Stimulated activated naive CD8-positive, alpha-beta T cell treated with anti-CD3 and anti-CD28 coated beads, Interleukin-15, Interleukin-2, amounts not matched to agents 100 ng/mL and 50 ng/mL, for 24 hours (primary cell): Measurements from ENCODE around the gene NEUROD1.
"Not testable (repeated sequence)": the region's sequence is repeated elsewhere in the genome, so short reads cannot be mapped to it uniquely, and the experiment has no call there.

ENCODE experiments used
- H3K27ac Mint-ChIP-seq: one replicate; pipeline ENCODE4 v1.8.0; 2021; ENCODE audit warnings: mild to moderate bottlenecking, mixed read lengths
- H3K27me3 Mint-ChIP-seq: one replicate; pipeline ENCODE4 v1.8.0; 2021; ENCODE audit warnings: mixed read lengths
- H3K36me3 Mint-ChIP-seq: one replicate; pipeline ENCODE4 v1.8.0; 2021; ENCODE audit warnings: low read depth, mixed read lengths
- H3K4me1 Mint-ChIP-seq: one replicate; pipeline ENCODE4 v1.8.0; 2021; ENCODE audit warnings: low read depth, mixed read lengths
- H3K4me3 Mint-ChIP-seq: one replicate; pipeline ENCODE4 v1.8.0; 2021; ENCODE audit warnings: mild to moderate bottlenecking, mixed read lengths
- H3K9me3 Mint-ChIP-seq: one replicate; pipeline ENCODE4 v1.8.0; 2021; ENCODE audit warnings: mixed read lengths

The NEUROD1 gene

DNA sequence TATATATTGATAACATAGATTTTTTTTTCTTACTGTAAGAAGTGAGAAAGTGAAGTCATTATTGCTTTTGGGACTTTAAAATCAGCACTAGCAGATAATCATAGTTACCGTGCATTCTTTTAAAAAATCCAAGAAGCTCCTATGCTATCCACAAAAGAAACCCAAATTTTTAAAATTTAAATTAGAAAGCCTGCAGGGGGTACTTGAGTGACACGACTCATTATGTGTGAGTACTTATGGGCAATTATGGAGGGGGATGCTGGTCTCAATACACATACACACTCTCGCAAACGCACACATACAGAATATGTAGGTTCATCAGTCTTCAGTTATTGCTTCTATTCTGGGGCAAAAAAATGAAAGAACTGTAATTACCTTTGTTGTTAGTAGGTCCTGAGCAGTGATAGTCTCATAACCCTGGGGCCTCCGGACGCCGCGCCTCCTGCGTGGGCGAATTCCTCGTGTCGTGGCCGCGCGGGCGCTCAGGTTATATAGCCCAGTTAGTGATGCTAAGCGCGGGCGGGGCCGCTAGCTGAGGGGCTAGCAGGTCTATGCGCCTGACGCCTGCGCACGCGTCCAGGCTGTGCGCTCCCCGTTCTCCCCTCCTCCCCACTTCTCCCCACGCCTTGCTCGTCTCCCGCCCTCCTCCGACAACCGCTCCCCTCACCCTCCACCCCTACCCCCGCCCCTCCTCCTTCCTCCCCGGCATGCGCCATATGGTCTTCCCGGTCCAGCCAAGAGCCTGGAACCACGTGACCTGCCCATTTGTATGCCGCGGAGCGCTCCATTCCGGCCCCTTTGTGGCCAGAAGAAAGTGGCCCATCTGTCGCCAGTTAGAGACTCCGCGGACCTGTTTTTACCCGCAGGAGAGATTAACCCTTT lies at the start of gene NEUROD1:
Gene NEUROD1 (minus strand): TSS at position 463 of the 882 bp plus-strand sequence. CDS start 1,657 bp downstream, outside the sequence.
- Mint-ChIP-seq H3K27ac (no peak within 1 kb of the TSS), H3K27me3 (peaks cover 82% of the 10 kb centered on the region), H3K4me3 (peak within 1 kb of the TSS; percentile 74), H3K36me3 (peaks cover 8% of the 10 kb centered on the region), H3K9me3 (peaks cover 9% of the 10 kb centered on the region), H3K4me1 (peaks cover 57% of the 10 kb centered on the region)

- Mint-ChIP-seq H3K4me1 (no peaks in the 10 kb centered on the region), H3K27ac (no peak overlapping the region), H3K9me3 (no peaks in the 10 kb centered on the region), H3K36me3 (no peaks in the 10 kb centered on the region), H3K27me3 (peaks cover 32% of the 10 kb centered on the region), H3K4me3 (no peak overlapping the region)
These were observed 45.2 kb upstream of the NEUROD1 start for GRCh38 chr2:181725476-181725875.

- Mint-ChIP-seq H3K27me3 (peaks cover 32% of the 10 kb centered on the region), H3K36me3 (no peaks in the 10 kb centered on the region), H3K9me3 (no peaks in the 10 kb centered on the region), H3K4me1 (no peaks in the 10 kb centered on the region), H3K27ac (no peak overlapping the region), H3K4me3 (no peak overlapping the region)
These were observed 44.3 kb upstream of the NEUROD1 start for GRCh38 chr2:181724662-181725061.

DNA sequence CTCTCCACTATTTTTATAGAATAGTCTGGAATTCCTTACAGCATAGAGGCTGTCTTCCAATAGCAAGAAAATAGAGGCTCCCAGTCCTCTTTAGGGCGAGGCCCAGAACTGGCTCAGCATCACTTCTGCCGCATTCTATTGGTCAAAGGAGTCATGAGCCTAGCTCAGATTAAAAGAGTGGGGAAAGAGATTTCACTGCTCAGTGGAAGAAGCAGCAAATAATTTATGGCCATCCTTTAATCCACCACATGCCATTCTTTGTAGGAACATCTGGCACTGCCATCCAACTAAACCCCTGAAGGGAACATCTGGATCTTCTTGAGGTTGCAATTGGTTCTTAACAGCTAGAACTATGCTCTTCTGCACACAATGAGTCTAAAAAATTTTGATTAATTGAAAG lies 43.4 kb upstream of the NEUROD1 start:
- H3K9me3 Mint-ChIP-seq, result no peaks in the 10 kb centered on the region
- H3K27me3 Mint-ChIP-seq, result peaks cover 29% of the 10 kb centered on the region
- H3K36me3 Mint-ChIP-seq, result no peaks in the 10 kb centered on the region
- H3K4me3 Mint-ChIP-seq, result no peak overlapping the region
- no peaks in the 10 kb centered on the region for H3K4me1 Mint-ChIP-seq
- no peak overlapping the region for H3K27ac Mint-ChIP-seq

DNA sequence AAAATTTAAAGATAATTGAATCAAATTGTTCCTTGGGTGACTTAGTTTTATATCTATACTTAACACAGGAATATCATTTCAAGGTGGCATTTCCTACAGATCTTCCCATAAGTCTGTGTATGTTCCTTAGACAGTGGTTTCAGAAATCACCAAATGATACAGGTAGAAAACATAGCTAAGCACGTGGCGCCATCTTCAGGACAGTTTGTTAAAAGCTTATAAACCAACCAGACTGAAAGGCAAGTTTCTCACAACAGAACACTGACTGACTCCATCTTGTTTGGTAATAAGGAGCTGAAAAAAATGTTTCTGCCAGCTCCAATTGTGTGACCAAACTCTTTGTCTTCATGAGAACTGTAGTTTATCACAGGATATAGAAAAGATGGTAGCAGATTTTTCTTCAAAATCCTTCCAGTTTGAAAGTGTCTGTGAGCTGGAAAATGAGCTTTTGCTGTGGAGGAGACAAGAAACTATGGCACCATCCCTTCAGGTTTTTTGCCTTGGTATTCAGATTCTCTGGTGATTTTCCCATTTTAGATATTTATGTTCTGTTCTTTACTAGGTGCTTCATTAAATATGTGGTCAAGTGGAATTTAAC lies 34.8 kb upstream of the NEUROD1 start:
- no peaks in the 10 kb centered on the region for H3K36me3 Mint-ChIP-seq
- H3K4me1 Mint-ChIP-seq, result no peaks in the 10 kb centered on the region
- H3K9me3 Mint-ChIP-seq, result no peaks in the 10 kb centered on the region
- no peak overlapping the region for H3K27ac Mint-ChIP-seq
- peaks cover 5% of the 10 kb centered on the region for H3K27me3 Mint-ChIP-seq
- no peak overlapping the region for H3K4me3 Mint-ChIP-seq

DNA sequence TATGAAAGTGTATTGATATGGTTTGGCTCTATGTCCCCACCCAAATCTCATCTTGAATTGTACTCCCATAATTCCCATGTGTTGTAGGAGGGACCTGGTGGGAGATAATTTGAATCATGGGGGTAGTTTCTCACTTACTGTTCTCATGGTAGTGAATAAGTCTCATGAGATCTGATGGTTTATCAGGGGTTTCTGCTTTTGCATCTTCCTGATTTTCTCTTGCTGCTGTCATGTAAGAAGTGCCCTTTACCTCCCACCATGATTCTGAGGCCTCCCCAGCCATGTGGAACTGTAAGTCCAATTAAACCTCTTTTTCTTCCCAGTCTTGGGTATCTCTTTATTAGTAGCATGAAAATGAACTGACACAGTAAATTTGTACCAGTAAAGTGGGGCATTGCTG lies 30.7 kb upstream of the NEUROD1 start:
- H3K9me3 Mint-ChIP-seq, H3K4me1 Mint-ChIP-seq, H3K27ac Mint-ChIP-seq, H3K4me3 Mint-ChIP-seq, H3K27me3 Mint-ChIP-seq, H3K36me3 Mint-ChIP-seq: not testable (repeated sequence)

GRCh38 chr2:181702519-181702918 lies 22.2 kb upstream of the NEUROD1 start:
- H3K36me3 Mint-ChIP-seq, H3K4me3 Mint-ChIP-seq, H3K9me3 Mint-ChIP-seq, H3K4me1 Mint-ChIP-seq, H3K27ac Mint-ChIP-seq: not testable (repeated sequence)
- peaks cover 11% of the 10 kb centered on the region for H3K27me3 Mint-ChIP-seq

- Mint-ChIP-seq H3K4me1 (no peaks in the 10 kb centered on the region), H3K27ac (no peak overlapping the region), H3K36me3 (no peaks in the 10 kb centered on the region), H3K4me3 (no peak overlapping the region), H3K27me3 (peaks cover 20% of the 10 kb centered on the region), H3K9me3 (peaks cover 5% of the 10 kb centered on the region)
These were observed 17.9 kb upstream of the NEUROD1 start for GRCh38 chr2:181698223-181698622.

- H3K4me1 Mint-ChIP-seq, result no peaks in the 10 kb centered on the region
- H3K9me3 Mint-ChIP-seq, result peaks cover 2% of the 10 kb centered on the region
- H3K36me3 Mint-ChIP-seq, result no peaks in the 10 kb centered on the region
- H3K27me3 Mint-ChIP-seq, result peaks cover 20% of the 10 kb centered on the region
- H3K27ac Mint-ChIP-seq, result no peak overlapping the region
- no peak overlapping the region for H3K4me3 Mint-ChIP-seq
These were observed 17.3 kb upstream of the NEUROD1 start for GRCh38 chr2:181697571-181697970.

GRCh38 chr2:181697126-181697525 lies 16.8 kb upstream of the NEUROD1 start:
- Mint-ChIP-seq H3K27me3 (peaks cover 23% of the 10 kb centered on the region), H3K9me3 (no peaks in the 10 kb centered on the region), H3K36me3 (no peaks in the 10 kb centered on the region), H3K27ac (no peak overlapping the region), H3K4me3 (no peak overlapping the region), H3K4me1 (no peaks in the 10 kb centered on the region)

- H3K4me1 Mint-ChIP-seq, result no peaks in the 10 kb centered on the region
- H3K9me3 Mint-ChIP-seq, result no peaks in the 10 kb centered on the region
- H3K4me3 Mint-ChIP-seq, result no peak overlapping the region
- H3K36me3 Mint-ChIP-seq, result no peaks in the 10 kb centered on the region
- no peak overlapping the region for H3K27ac Mint-ChIP-seq
- peaks cover 23% of the 10 kb centered on the region for H3K27me3 Mint-ChIP-seq
These were observed 14.0 kb upstream of the NEUROD1 start for GRCh38 chr2:181694271-181694670.

- H3K27me3 Mint-ChIP-seq, result peaks cover 38% of the 10 kb centered on the region
These were observed 10.5 kb upstream of the NEUROD1 start for GRCh38 chr2:181690860-181691259.

GRCh38 chr2:181686576-181687185 lies 6.4 kb upstream of the NEUROD1 start:
- Mint-ChIP-seq H3K27ac (no peak overlapping the region), H3K9me3 (no peaks in the 10 kb centered on the region), H3K36me3 (no peaks in the 10 kb centered on the region), H3K4me1 (peaks cover 28% of the 10 kb centered on the region), H3K4me3 (no peak overlapping the region), H3K27me3 (peaks cover 65% of the 10 kb centered on the region)

More at GRCh38 chr2:181690860-181691259, 10.5 kb upstream of the NEUROD1 start:
- no peaks in the 10 kb centered on the region for H3K36me3 Mint-ChIP-seq
- no peaks in the 10 kb centered on the region for H3K4me1 Mint-ChIP-seq
- H3K27ac Mint-ChIP-seq, result no peak overlapping the region
- no peaks in the 10 kb centered on the region for H3K9me3 Mint-ChIP-seq
- H3K4me3 Mint-ChIP-seq, result no peak overlapping the region

GRCh38 chr2:181685150-181685688 lies 4.9 kb upstream of the NEUROD1 start:
- Mint-ChIP-seq H3K4me3 (no peak overlapping the region), H3K27ac (no peak overlapping the region), H3K4me1 (peaks cover 39% of the 10 kb centered on the region), H3K36me3 (no peaks in the 10 kb centered on the region), H3K9me3 (no peaks in the 10 kb centered on the region), H3K27me3 (peaks cover 78% of the 10 kb centered on the region)
